Stomach smooth muscle (tissue), 2 donors: Measurements from ENCODE around the gene TMCC2.

Experiments used
- H3K27ac ChIP-seq: one replicate; pipeline ENCODE4 v1.7.0; 2013; ENCODE audit warnings: mild to moderate bottlenecking, low read length, inconsistent platforms
- H3K27me3 ChIP-seq, 2 donors: one replicate each; pipeline ENCODE4 v1.7.0; 2013; ENCODE audit warnings: low read length in 2 of 2; ENCODE audit not compliant: insufficient read depth in 2 of 2, control insufficient read depth in 1 of 2
- H3K36me3 ChIP-seq, 2 donors: one replicate each; pipeline ENCODE4 v1.7.0; 2013; ENCODE audit warnings: low read length in 2 of 2; ENCODE audit not compliant: control insufficient read depth in 2 of 2, insufficient read depth in 2 of 2
- H3K4me1 ChIP-seq: one replicate; pipeline ENCODE4 v1.7.0; 2013; ENCODE audit warnings: low read length; ENCODE audit not compliant: control insufficient read depth, insufficient read depth
- H3K4me3 ChIP-seq, 2 donors: one replicate each; pipeline ENCODE4 v1.7.0; 2013; ENCODE audit warnings: low read length in 2 of 2
- H3K9ac ChIP-seq, 2 donors: one replicate each; pipeline ENCODE4 v1.7.0; 2013; ENCODE audit warnings: low read length in 2 of 2, mild to moderate bottlenecking in 1 of 2
- H3K9me3 ChIP-seq, 2 donors: one replicate each; pipeline ENCODE4 v1.7.0; 2013; ENCODE audit warnings: low read length in 2 of 2; ENCODE audit not compliant: control insufficient read depth in 2 of 2
- donor health status: healthy.
- donor health status: Pancreatic carcinoma.

The TMCC2 gene

GRCh38 chr1:205317311-205317917 lies 89.7 kb downstream of the TMCC2 start:
- H3K4me3 ChIP-seq = no peak overlapping the region
- H3K9ac ChIP-seq = no peak overlapping the region

GRCh38 chr1:205318231-205318991 lies 90.7 kb downstream of the TMCC2 start:
- no peak overlapping the region for H3K4me3 ChIP-seq
- no peak overlapping the region for H3K27ac ChIP-seq
- no peaks in the 10 kb centered on the region for H3K36me3 ChIP-seq
- H3K9me3 ChIP-seq = no peaks in the 10 kb centered on the region
- peaks cover 2 to 3% of the 10 kb centered on the region in 2 donors for H3K27me3 ChIP-seq
- H3K9ac ChIP-seq = no peak overlapping the region
- H3K4me1 ChIP-seq = peaks cover 32% of the 10 kb centered on the region

More at GRCh38 chr1:205317311-205317917, 89.7 kb downstream of the TMCC2 start:
- no peaks in the 10 kb centered on the region for H3K36me3 ChIP-seq
- peaks cover 35% of the 10 kb centered on the region for H3K4me1 ChIP-seq
- no peaks in the 10 kb centered on the region for H3K9me3 ChIP-seq
- peaks cover 2 to 3% of the 10 kb centered on the region in 2 donors for H3K27me3 ChIP-seq
- H3K27ac ChIP-seq = no peak overlapping the region

DNA sequence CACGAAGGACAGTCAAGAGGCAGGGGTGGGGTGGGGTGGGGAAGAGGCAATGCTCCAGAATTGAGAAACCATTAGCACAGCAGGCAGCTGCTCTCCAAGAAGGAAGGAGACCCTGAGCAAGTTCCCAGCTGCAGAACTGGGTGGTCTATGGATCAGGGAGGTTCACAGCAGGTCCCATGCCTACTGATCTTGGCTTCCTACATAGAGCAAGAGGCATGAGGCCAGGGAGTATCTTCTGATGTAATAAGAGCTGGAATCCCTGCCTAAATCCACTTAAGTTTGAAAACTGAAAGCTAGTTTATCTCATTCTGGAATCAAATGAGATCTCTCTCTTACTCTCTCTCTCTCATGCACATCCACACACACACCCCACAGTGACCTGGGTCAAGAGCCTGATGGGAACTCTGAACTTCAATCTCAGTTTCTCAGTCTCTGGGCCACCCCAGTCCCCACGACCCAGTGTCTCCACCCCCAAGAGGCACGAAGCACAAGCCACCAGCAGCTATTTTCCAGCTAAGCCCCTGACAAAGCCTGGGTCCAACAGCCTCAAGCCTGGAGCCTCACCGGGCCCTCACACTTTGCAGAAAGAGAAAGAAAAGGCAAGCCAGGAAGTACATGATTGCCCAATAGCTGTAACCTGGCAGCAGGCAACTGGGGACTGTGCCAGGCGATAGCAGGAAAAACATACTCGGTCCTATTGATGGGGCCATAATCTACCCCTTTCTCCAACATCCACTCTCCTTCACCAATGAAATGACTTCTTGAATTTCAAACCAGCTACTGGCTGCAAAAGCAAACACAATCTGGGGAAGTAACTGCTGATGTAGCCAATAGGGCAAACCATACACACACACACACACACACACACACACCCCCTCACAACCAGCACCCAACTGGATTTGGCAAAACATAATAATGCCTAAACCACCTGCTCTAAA lies 91.6 kb downstream of the TMCC2 start:
- H3K9me3 ChIP-seq = no peaks in the 10 kb centered on the region
- H3K4me3 ChIP-seq = peak overlapping the region in 1 of 2 donors; percentile 40
- H3K4me1 ChIP-seq = peaks cover 27% of the 10 kb centered on the region
- no peaks in the 10 kb centered on the region for H3K36me3 ChIP-seq
- no peak overlapping the region for H3K27ac ChIP-seq
- H3K9ac ChIP-seq = no peak overlapping the region
- H3K27me3 ChIP-seq = peaks cover 2 to 3% of the 10 kb centered on the region in 2 donors

DNA sequence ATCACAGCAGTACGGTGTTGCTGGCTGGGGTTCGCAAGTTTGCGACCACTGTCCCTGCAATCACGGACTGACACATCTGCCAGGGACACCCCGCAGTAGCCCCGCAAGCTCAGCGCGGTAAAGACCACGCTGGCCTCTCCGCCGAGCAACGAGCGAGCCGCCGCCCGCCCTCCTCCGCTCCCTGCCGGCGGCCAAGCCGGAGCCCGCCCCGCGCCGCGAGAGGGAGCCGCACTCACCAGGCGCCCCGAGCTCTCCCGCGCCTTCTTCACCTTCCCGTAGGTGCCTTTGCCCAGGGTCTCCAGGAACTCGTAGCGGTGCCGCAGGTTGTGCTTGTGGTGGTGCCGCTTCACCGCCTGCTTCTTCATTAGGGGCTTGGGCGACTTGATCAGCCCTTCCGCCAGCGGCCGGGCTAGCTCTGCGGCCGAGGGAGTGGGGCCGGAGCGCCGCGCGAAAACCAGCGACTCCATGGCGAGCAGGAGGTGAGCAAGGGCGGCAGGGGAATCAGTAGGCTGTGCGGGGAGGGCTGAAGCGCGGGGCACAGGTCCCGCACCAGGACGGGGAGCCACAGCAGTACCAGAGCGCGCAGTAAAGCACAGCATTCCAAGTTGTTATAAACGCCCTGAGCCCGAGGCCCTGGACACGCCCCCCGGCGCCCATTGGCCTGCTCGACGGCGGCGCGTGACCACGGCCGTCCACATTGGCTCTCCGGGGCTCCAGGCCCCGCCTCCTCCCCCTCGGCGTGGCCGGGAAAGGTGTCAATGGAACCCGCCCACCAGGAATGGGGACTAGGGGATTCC lies 93.6 kb downstream of the TMCC2 start, which contains the start of gene NUAK2:
TSS of gene NUAK2 (minus strand) at position 584 of the 797 bp plus-strand sequence. CDS start at position 467, 117 bp downstream.
- no peaks in the 10 kb centered on the region for H3K36me3 ChIP-seq
- peaks cover 5 to 7% of the 10 kb centered on the region in 2 donors for H3K27me3 ChIP-seq
- peak within 1 kb of the TSS; percentile 43 to 51 for H3K9ac ChIP-seq
- H3K4me3 ChIP-seq = peak within 1 kb of the TSS; percentile 69 to 85
- H3K27ac ChIP-seq = no peak within 1 kb of the TSS
- H3K4me1 ChIP-seq = peaks cover 26% of the 10 kb centered on the region
- H3K9me3 ChIP-seq = no peaks in the 10 kb centered on the region

- H3K9ac ChIP-seq = no peak overlapping the region
- H3K4me3 ChIP-seq = peak overlapping the region in 1 of 2 donors; percentile 85
- no peak overlapping the region for H3K27ac ChIP-seq
- H3K9me3 ChIP-seq = no peaks in the 10 kb centered on the region
- H3K36me3 ChIP-seq = no peaks in the 10 kb centered on the region
- H3K27me3 ChIP-seq = peaks cover 9% of the 10 kb centered on the region in 2 donors
- H3K4me1 ChIP-seq = peaks cover 23% of the 10 kb centered on the region
These were observed 94.2 kb downstream of the TMCC2 start for GRCh38 chr1:205321959-205322283.
